HUES6 (cell line): ENCODE measurements around the gene LDB2.

Source experiments
- H3K27ac ChIP-seq: 2 replicates; pipeline ENCODE4 v1.7.0; 2013; ENCODE audit warnings: low read depth, mild to moderate bottlenecking, low read length, inconsistent platforms
- H3K27me3 ChIP-seq: 2 replicates; pipeline ENCODE4 v1.6.1; 2013; ENCODE audit warnings: low read length; ENCODE audit not compliant: control insufficient read depth, insufficient read depth
- H3K36me3 ChIP-seq: 2 replicates; pipeline ENCODE4 v1.6.1; 2013; ENCODE audit warnings: low read length; ENCODE audit not compliant: control insufficient read depth, insufficient read depth
- H3K4me1 ChIP-seq: 2 replicates; pipeline ENCODE4 v1.6.1; 2013; ENCODE audit warnings: low read length; ENCODE audit not compliant: control insufficient read depth, insufficient read depth
- H3K4me3 ChIP-seq: 2 replicates; pipeline ENCODE4 v1.5.1; 2013; ENCODE audit warnings: low read depth, low read length
- H3K9ac ChIP-seq: one replicate; pipeline ENCODE4 v1.6.1; 2013; ENCODE audit warnings: mild to moderate bottlenecking, low read length
- H3K9me3 ChIP-seq: 2 replicates; pipeline ENCODE4 v1.6.1; 2013; ENCODE audit warnings: low read depth, low read length; ENCODE audit not compliant: control insufficient read depth, insufficient read depth

Gene LDB2

GRCh38 chr4:16912896-16913295 lies 14.5 kb upstream of the LDB2 start:
- Histone ChIP-seq H3K9me3 (peaks cover 14% of the 10 kb centered on the region), H3K4me3 (no peak overlapping the region), H3K9ac (no peak overlapping the region), H3K27ac (no peak overlapping the region), H3K27me3 (no peaks in the 10 kb centered on the region), H3K36me3 (no peaks in the 10 kb centered on the region), H3K4me1 (peaks cover 30% of the 10 kb centered on the region)

- H3K27ac ChIP-seq = no peak overlapping the region
- H3K4me1 ChIP-seq = peaks cover 17% of the 10 kb centered on the region
- no peak overlapping the region for H3K9ac ChIP-seq
- H3K36me3 ChIP-seq = no peaks in the 10 kb centered on the region
- no peaks in the 10 kb centered on the region for H3K27me3 ChIP-seq
- peaks cover 8% of the 10 kb centered on the region; the same call in 1 of the 2 replicates for H3K9me3 ChIP-seq
- H3K4me3 ChIP-seq = no peak overlapping the region
These were observed 10.8 kb upstream of the LDB2 start for GRCh38 chr4:16909281-16909680.

- Histone ChIP-seq H3K9ac (no peak overlapping the region), H3K9me3 (peaks cover 8% of the 10 kb centered on the region; the same call in 1 of the 2 replicates), H3K27me3 (no peaks in the 10 kb centered on the region), H3K4me3 (no peak overlapping the region), H3K36me3 (no peaks in the 10 kb centered on the region), H3K4me1 (peaks cover 17% of the 10 kb centered on the region), H3K27ac (no peak overlapping the region)
These were observed 10.1 kb upstream of the LDB2 start for GRCh38 chr4:16908377-16909021.

- no peaks in the 10 kb centered on the region for H3K36me3 ChIP-seq
- H3K4me3 ChIP-seq = no peak overlapping the region
- H3K4me1 ChIP-seq = peaks cover 33% of the 10 kb centered on the region
- H3K9me3 ChIP-seq = no peaks in the 10 kb centered on the region
- H3K27me3 ChIP-seq = no peaks in the 10 kb centered on the region
- no peak overlapping the region for H3K9ac ChIP-seq
- H3K27ac ChIP-seq = no peak overlapping the region
These were observed 1.9 kb upstream of the LDB2 start for GRCh38 chr4:16900325-16900724.

GRCh38 chr4:16896881-16897750 lies 1.3 kb downstream of the LDB2 start:
- Histone ChIP-seq H3K4me3 (peak overlapping the region; percentile 75), H3K9me3 (no peaks in the 10 kb centered on the region), H3K36me3 (no peaks in the 10 kb centered on the region), H3K9ac (peak overlapping the region; percentile 72), H3K27ac (0 out of 2 replicates have a peak overlapping the region, but pooled peaks have one; percentile 44), H3K27me3 (no peaks in the 10 kb centered on the region), H3K4me1 (peaks cover 57% of the 10 kb centered on the region)

GRCh38 chr4:16894406-16894805 lies 4.0 kb downstream of the LDB2 start:
- Histone ChIP-seq H3K4me1 (peaks cover 48% of the 10 kb centered on the region), H3K27me3 (no peaks in the 10 kb centered on the region), H3K36me3 (peaks cover 3% of the 10 kb centered on the region; the same call in 1 of the 2 replicates), H3K9ac (no peak overlapping the region), H3K9me3 (no peaks in the 10 kb centered on the region), H3K4me3 (peak overlapping the region; percentile 75; the same call in 1 of the 2 replicates), H3K27ac (peak overlapping the region; percentile 77; the same call in 1 of the 2 replicates)

- H3K27ac ChIP-seq = peak overlapping the region; percentile 77
- peaks cover 42% of the 10 kb centered on the region for H3K4me1 ChIP-seq
- peaks cover 14% of the 10 kb centered on the region for H3K36me3 ChIP-seq
- H3K4me3 ChIP-seq = peak overlapping the region; percentile 29; the same call in 1 of the 2 replicates
- H3K9me3 ChIP-seq = no peaks in the 10 kb centered on the region
- no peak overlapping the region for H3K9ac ChIP-seq
- no peaks in the 10 kb centered on the region for H3K27me3 ChIP-seq
These were observed 5.2 kb downstream of the LDB2 start for GRCh38 chr4:16893141-16893651.

GRCh38 chr4:16890651-16891050 lies 7.8 kb downstream of the LDB2 start:
- no peak overlapping the region for H3K4me3 ChIP-seq
- no peaks in the 10 kb centered on the region for H3K9me3 ChIP-seq
- H3K27me3 ChIP-seq = no peaks in the 10 kb centered on the region
- peaks cover 34% of the 10 kb centered on the region for H3K4me1 ChIP-seq
- H3K36me3 ChIP-seq = peaks cover 25% of the 10 kb centered on the region
- no peak overlapping the region for H3K27ac ChIP-seq
- H3K9ac ChIP-seq = no peak overlapping the region

- no peak overlapping the region for H3K27ac ChIP-seq
These were observed 8.5 kb downstream of the LDB2 start for GRCh38 chr4:16889945-16890344.

GRCh38 chr4:16887887-16888286 lies 10.6 kb downstream of the LDB2 start:
- no peaks in the 10 kb centered on the region for H3K27me3 ChIP-seq
- no peak overlapping the region for H3K9ac ChIP-seq
- H3K9me3 ChIP-seq = no peaks in the 10 kb centered on the region
- no peak overlapping the region for H3K4me3 ChIP-seq
- H3K27ac ChIP-seq = no peak overlapping the region
- H3K36me3 ChIP-seq = peaks cover 45% of the 10 kb centered on the region
- peaks cover 10% of the 10 kb centered on the region for H3K4me1 ChIP-seq

More at GRCh38 chr4:16889945-16890344, 8.5 kb downstream of the LDB2 start:
- Histone ChIP-seq H3K9ac (no peak overlapping the region), H3K4me1 (peaks cover 30% of the 10 kb centered on the region), H3K4me3 (no peak overlapping the region), H3K36me3 (peaks cover 26% of the 10 kb centered on the region), H3K9me3 (no peaks in the 10 kb centered on the region), H3K27me3 (no peaks in the 10 kb centered on the region)
